SU-DHL-6 (cell line): ENCODE data around the gene PRR23B.

Source experiments
- H2AFZ ChIP-seq: fragments of 200-600 bp; sonication (generic); 2 replicates; pipeline ENCODE4 v1.6.1; 2014; ENCODE audit warnings: low read depth, mild to moderate bottlenecking, moderate library complexity, mixed read lengths, antibody characterized with exemption, low read length; ENCODE audit not compliant: severe bottlenecking
- H3F3A ChIP-seq: fragments of 200-600 bp; shearing (Covaris generic); 2 replicates; pipeline ENCODE4 v1.6.0; 2016; ENCODE audit warnings: antibody characterized with exemption, mild to moderate bottlenecking; ENCODE audit not compliant: insufficient read depth
- H3K27ac ChIP-seq: fragments of 200-600 bp; sonication (generic); 2 replicates; pipeline ENCODE4 v1.5.1; 2016; ENCODE audit warnings: low read depth, mild to moderate bottlenecking, low read length, moderate library complexity, mixed read lengths
- H3K27me3 ChIP-seq: fragments of 200-600 bp; sonication (generic), shearing (Covaris generic); 2 replicates; pipeline ENCODE4 v1.6.0; 2014; ENCODE audit warnings: mild to moderate bottlenecking, low read length
- H3K36me3 ChIP-seq: fragments of 200-600 bp; sonication (generic); 2 replicates; pipeline ENCODE4 v1.6.1; 2014; ENCODE audit warnings: mild to moderate bottlenecking, low read length, mixed read lengths
- H3K4me2 ChIP-seq: fragments of 300-600, 200-600 bp; shearing (Covaris generic), sonication (generic); 2 replicates; pipeline ENCODE4 v1.6.0; 2014; ENCODE audit warnings: low read length, low read depth, mild to moderate bottlenecking; ENCODE audit not compliant: poor library complexity, severe bottlenecking
- H3K4me3 ChIP-seq: fragments of 200-600 bp; sonication (generic); 2 replicates; pipeline ENCODE4 v1.5.1; 2014; ENCODE audit warnings: antibody characterized with exemption, low read length, mild to moderate bottlenecking, mixed read lengths; ENCODE audit not compliant: insufficient read depth, poor library complexity, severe bottlenecking
- H3K79me2 ChIP-seq: fragments of 200-600 bp; sonication (generic); 2 replicates; pipeline ENCODE4 v1.6.1; 2014; ENCODE audit warnings: mild to moderate bottlenecking, low read length, moderate library complexity; ENCODE audit not compliant: insufficient read depth
- H3K9ac ChIP-seq: fragments of 200-600 bp; sonication (generic); 2 replicates; pipeline ENCODE4 v1.7.0; 2014; ENCODE audit warnings: mild to moderate bottlenecking, low read length
- H3K9me2 ChIP-seq: fragments of 200-600 bp; sonication (generic); replicated peaks from 2 replicates; pipeline ENCODE4 v1.6.1; 2014; ENCODE audit warnings: low read length; ENCODE audit not compliant: insufficient read depth
- H3K9me3 ChIP-seq: fragments of 200-600 bp; sonication (generic); 2 replicates; pipeline ENCODE4 v1.6.1; 2014; ENCODE audit warnings: low read length, mixed read lengths; ENCODE audit not compliant: insufficient read depth
- H4K20me1 ChIP-seq: fragments of 200-600 bp; sonication (generic); 2 replicates; pipeline ENCODE4 v1.6.1; 2014; ENCODE audit warnings: low read depth, mild to moderate bottlenecking, antibody characterized with exemption, low read length, moderate library complexity, mixed read lengths
- EZH2phosphoT487 ChIP-seq: fragments of 200-600 bp; sonication (generic), shearing (Covaris generic); conservative IDR thresholded peaks from 2 replicates; pipeline ENCODE4 v1.6.1; 2018; ENCODE audit warnings: mild to moderate bottlenecking, antibody characterized with exemption, low read length, moderate library complexity, mixed read lengths
- TF ChIP-seq, protein P1 (sequence below): fragments of 200-600 bp; sonication (generic); IDR thresholded peaks from one replicate; pipeline ENCODE4 v1.5.1; 2017; ENCODE audit warnings: antibody characterized with exemption, mild to moderate bottlenecking, low read length, moderate library complexity; ENCODE audit not compliant: insufficient read depth, poor library complexity, severe bottlenecking

The PRR23B gene

GRCh38 chr3:138995706-138996105 is 25.0 kb downstream of the PRR23B start:
- Histone ChIP-seq H3K36me3 (no peaks in the 10 kb centered on the region), H3K9me3 (no peaks in the 10 kb centered on the region), H3K27ac (no peak overlapping the region), H2AFZ (no peak overlapping the region), H4K20me1 (no peaks in the 10 kb centered on the region), H3K27me3 (no peaks in the 10 kb centered on the region), H3F3A (no peaks in the 10 kb centered on the region), H3K4me3 (no peak overlapping the region), H3K79me2 (no peaks in the 10 kb centered on the region), H3K4me2 (no peak overlapping the region), H3K9me2 (no peaks in the 10 kb centered on the region), H3K9ac (no peak overlapping the region)
- TF ChIP-seq EZH2phosphoT487: no peak
- TF ChIP-seq, protein P1, sequence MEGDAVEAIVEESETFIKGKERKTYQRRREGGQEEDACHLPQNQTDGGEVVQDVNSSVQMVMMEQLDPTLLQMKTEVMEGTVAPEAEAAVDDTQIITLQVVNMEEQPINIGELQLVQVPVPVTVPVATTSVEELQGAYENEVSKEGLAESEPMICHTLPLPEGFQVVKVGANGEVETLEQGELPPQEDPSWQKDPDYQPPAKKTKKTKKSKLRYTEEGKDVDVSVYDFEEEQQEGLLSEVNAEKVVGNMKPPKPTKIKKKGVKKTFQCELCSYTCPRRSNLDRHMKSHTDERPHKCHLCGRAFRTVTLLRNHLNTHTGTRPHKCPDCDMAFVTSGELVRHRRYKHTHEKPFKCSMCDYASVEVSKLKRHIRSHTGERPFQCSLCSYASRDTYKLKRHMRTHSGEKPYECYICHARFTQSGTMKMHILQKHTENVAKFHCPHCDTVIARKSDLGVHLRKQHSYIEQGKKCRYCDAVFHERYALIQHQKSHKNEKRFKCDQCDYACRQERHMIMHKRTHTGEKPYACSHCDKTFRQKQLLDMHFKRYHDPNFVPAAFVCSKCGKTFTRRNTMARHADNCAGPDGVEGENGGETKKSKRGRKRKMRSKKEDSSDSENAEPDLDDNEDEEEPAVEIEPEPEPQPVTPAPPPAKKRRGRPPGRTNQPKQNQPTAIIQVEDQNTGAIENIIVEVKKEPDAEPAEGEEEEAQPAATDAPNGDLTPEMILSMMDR: no peak

DNA sequence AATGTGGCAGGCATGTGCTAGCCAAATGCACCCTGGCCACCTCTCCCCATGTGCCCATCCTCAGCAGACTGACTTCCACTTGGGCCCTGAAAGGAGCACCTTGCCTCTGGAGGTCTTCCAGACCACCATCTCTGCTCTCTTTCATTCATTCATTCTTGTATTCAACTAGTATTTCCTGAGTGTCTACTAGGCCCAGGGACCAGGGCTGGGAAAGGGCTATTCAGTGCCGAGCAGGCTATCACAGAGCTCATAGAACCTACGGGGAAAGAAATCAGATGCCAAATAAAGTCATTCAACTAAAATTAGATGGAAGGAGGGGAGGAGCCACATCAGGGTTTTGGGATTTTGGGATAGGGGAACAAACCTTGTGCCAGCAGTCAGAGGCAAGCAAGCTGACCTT is 33.5 kb downstream of the PRR23B start:
- Histone ChIP-seq H3K9me2 (no peaks in the 10 kb centered on the region), H2AFZ (no peak overlapping the region), H3K4me3 (no peak overlapping the region), H4K20me1 (no peaks in the 10 kb centered on the region), H3K27ac (no peak overlapping the region), H3K79me2 (no peaks in the 10 kb centered on the region), H3K4me2 (no peak overlapping the region), H3K9ac (no peak overlapping the region), H3K36me3 (no peaks in the 10 kb centered on the region), H3K27me3 (no peaks in the 10 kb centered on the region), H3F3A (no peaks in the 10 kb centered on the region), H3K9me3 (no peaks in the 10 kb centered on the region)
- TF ChIP-seq, protein P1: no peak
- TF ChIP-seq EZH2phosphoT487: no peak

DNA sequence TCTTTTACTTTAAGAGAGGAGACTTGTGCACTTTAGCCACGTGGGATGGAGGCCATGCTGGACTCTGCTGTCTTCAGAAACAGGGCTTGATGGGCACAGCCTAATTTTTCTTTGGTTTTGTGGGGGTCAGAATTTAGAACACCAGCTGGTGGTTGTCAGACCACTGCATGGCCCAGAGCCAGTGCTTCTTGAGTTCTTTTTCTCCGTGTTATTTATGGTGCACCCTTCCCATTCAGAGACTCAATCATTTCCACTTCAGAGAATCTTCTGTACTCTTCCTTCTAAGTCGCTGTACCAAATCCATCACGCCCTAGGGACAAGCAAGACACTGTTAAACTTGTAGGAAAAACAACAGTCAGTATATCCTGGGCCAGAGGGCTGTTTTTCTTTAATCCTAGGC is 34.8 kb downstream of the PRR23B start:
- Histone ChIP-seq H3K27ac (no peak overlapping the region), H3K9me3 (no peaks in the 10 kb centered on the region), H3K9ac (no peak overlapping the region), H4K20me1 (no peaks in the 10 kb centered on the region), H3K36me3 (no peaks in the 10 kb centered on the region), H3K79me2 (no peaks in the 10 kb centered on the region), H3K27me3 (no peaks in the 10 kb centered on the region), H3K4me3 (no peak overlapping the region), H3F3A (no peaks in the 10 kb centered on the region), H3K9me2 (no peaks in the 10 kb centered on the region), H2AFZ (no peak overlapping the region), H3K4me2 (no peak overlapping the region)
- no peak for TF ChIP-seq EZH2phosphoT487
- TF ChIP-seq, protein P1: no peak

DNA sequence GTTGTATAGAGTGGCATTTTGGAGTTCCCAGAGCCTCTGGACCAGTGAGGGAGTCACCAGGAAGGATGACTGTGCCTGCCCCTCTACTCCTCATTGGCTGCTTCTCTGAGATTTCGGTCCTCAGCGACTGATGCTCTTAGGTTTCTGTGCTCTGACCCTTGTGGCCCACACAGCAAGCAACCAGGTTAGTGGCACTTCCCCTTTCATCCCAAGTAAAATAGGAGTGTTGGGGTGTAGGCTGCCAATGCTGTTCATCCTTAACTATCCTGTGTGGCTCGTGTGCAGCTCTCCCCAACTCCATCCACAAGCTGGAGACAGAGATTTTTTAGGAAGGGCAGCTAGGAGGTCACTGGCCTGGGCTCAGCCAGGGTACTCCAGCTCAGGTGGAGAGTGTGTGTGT is 35.9 kb downstream of the PRR23B start:
- Histone ChIP-seq H3F3A (no peaks in the 10 kb centered on the region), H3K4me2 (no peak overlapping the region), H3K36me3 (no peaks in the 10 kb centered on the region), H4K20me1 (no peaks in the 10 kb centered on the region), H3K9ac (no peak overlapping the region), H3K9me3 (no peaks in the 10 kb centered on the region), H2AFZ (no peak overlapping the region), H3K4me3 (no peak overlapping the region), H3K27me3 (no peaks in the 10 kb centered on the region), H3K79me2 (no peaks in the 10 kb centered on the region), H3K9me2 (no peaks in the 10 kb centered on the region), H3K27ac (no peak overlapping the region)
- no peak for TF ChIP-seq EZH2phosphoT487
- TF ChIP-seq, protein P1: no peak
